Neural progenitor cell (in vitro differentiated cells): ENCODE measurements around the gene THAP10. TPM values are rescaled to one million over a fixed set of nuclear protein-coding genes. Genes with fewer than 3 reads are reported as not detected.

Source experiments
- DNase-seq: peaks from one replicate; pipeline ENCODE4 v3.0.0-alpha.2; 2016; ENCODE audit warnings: low spot score
- H2AFZ ChIP-seq: fragments of 200-600 bp; sonication (generic); replicated peaks from 2 replicates; pipeline ENCODE4 v1.6.1; 2016; ENCODE audit warnings: antibody characterized with exemption
- H3F3A ChIP-seq: fragments of 200-600 bp; sonication (generic); 2 replicates; pipeline ENCODE4 v1.6.1; 2016; ENCODE audit warnings: antibody characterized with exemption, low read depth
- H3K27ac ChIP-seq: fragments of 200-600 bp; sonication (generic); 2 replicates; pipeline ENCODE4 v1.5.1; 2016; ENCODE audit warnings: mild to moderate bottlenecking
- H3K27me3 ChIP-seq: fragments of 200-600 bp; sonication (generic); 2 replicates; pipeline ENCODE4 v1.6.1; 2016; ENCODE audit warnings: mild to moderate bottlenecking, moderate library complexity
- H3K36me3 ChIP-seq: fragments of 200-600 bp; sonication (generic); 2 replicates; pipeline ENCODE4 v1.5.1; 2016
- H3K4me1 ChIP-seq: fragments of 200-600 bp; sonication (generic); 2 replicates; pipeline ENCODE4 v1.6.1; 2016; ENCODE audit warnings: mixed run types
- H3K4me2 ChIP-seq: fragments of 200-600 bp; sonication (generic); 2 replicates; pipeline ENCODE4 v1.6.1; 2016
- H3K4me3 ChIP-seq: fragments of 200-600 bp; sonication (generic); 2 replicates; pipeline ENCODE4 v1.5.1; 2016
- H3K79me2 ChIP-seq: fragments of 200-600 bp; sonication (generic); 2 replicates; pipeline ENCODE4 v1.6.1; 2016; ENCODE audit warnings: low read depth
- H3K9ac ChIP-seq: fragments of 200-600 bp; sonication (generic); 2 replicates; pipeline ENCODE4 v1.6.1; 2016
- H3K9me3 ChIP-seq: fragments of 200-600 bp; sonication (generic); 2 replicates; pipeline ENCODE4 v1.5.1; 2016; ENCODE audit warnings: low read depth
- H4K20me1 ChIP-seq: fragments of 200-600 bp; sonication (generic); 2 replicates; pipeline ENCODE4 v1.6.1; 2016; ENCODE audit warnings: low read depth
- H3K27ac Mint-ChIP-seq: 3 replicates; pipeline ENCODE4 v1.8.0; 2021; ENCODE audit warnings: mixed read lengths
- H3K27me3 Mint-ChIP-seq: 2 replicates; pipeline ENCODE4 v1.8.0; 2022; ENCODE audit warnings: low read depth, mild to moderate bottlenecking, inconsistent platforms, moderate library complexity, mixed read lengths; ENCODE audit not compliant: insufficient read depth
- H3K36me3 Mint-ChIP-seq: 3 replicates; pipeline ENCODE4 v1.8.0; 2021; ENCODE audit warnings: mixed read lengths
- H3K4me1 Mint-ChIP-seq: 3 replicates; pipeline ENCODE4 v1.8.0; 2021; ENCODE audit warnings: mixed read lengths
- H3K4me3 Mint-ChIP-seq: 3 replicates; pipeline ENCODE4 v1.8.0; 2021; ENCODE audit warnings: mild to moderate bottlenecking, moderate library complexity, mixed read lengths
- H3K9me3 Mint-ChIP-seq: 3 replicates; pipeline ENCODE4 v1.8.0; 2020; ENCODE audit warnings: mixed read lengths
- CTCF ChIP-seq: fragments of 200-600 bp; sonication (generic); IDR thresholded peaks from 2 replicates; pipeline ENCODE4 v1.5.1; 2017; ENCODE audit warnings: antibody characterized with exemption, mild to moderate bottlenecking
- EZH2 ChIP-seq: fragments of 200-600 bp; sonication (generic); IDR thresholded peaks from 2 replicates; pipeline ENCODE4 v1.6.1; 2017; ENCODE audit warnings: antibody characterized with exemption, mild to moderate bottlenecking, moderate library complexity
- EZH2phosphoT487 ChIP-seq: fragments of 200-600 bp; sonication (generic); IDR thresholded peaks from 2 replicates; pipeline ENCODE4 v1.6.1; 2017; ENCODE audit warnings: antibody characterized with exemption
- total RNA-seq: library from RNA; depleted of rRNA; stranded (reverse); fragments of >200 nt; gene quantifications from 2 replicates; pipeline ENCODE4 v1.2.3, GENCODE V29; 2015; ENCODE audit warnings: low replicate concordance

Gene THAP10
- total RNA-seq, 1 donor from 2014 or later, result 8.0 TPM

DNA sequence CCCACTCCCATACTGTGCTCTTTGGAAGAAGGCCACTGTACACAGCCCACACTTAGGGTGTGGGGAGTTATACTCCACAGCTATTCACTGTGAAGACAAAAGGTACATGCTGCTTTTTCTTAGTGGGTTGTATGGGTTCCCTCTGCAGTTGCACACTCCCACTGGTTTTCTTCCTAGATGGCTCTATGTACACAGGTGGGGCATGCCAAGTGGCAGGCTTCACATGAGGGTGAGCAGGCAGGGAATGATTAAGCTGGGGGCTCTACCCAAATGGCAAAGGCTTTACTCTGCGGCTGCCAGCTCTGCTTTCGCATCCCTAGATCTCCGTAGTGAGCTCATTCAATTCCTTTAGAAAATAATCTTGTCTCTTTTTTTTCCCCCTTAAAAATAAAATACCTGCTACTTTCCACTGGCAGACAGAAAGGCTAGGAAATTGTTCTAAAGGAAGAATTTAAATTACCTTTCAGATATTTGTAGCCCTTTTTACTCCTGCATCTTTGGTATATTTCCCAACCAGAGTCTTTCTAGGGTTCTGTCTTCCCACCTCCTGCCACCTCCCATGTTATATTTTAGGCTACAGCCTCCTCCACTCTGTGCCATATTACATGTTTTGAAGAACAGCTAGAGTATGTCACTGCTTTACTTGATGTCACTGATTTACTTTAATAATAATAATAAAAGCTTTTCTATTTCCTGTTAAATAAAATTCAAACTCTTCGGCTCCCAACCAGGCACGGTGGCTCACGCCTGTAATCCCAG is 46.5 kb downstream of the THAP10 start:
- Histone ChIP-seq H3K4me3 (no peak overlapping the region), H3K79me2 (no peaks in the 10 kb centered on the region)
- no peaks in the 10 kb centered on the region for H3K9me3 Mint-ChIP-seq

GRCh38 chr15:70837476-70837875 is 54.8 kb downstream of the THAP10 start:
- H3F3A ChIP-seq, result no peaks in the 10 kb centered on the region
- no peaks in the 10 kb centered on the region for H3K4me1 ChIP-seq
- no peak overlapping the region for H3K4me2 ChIP-seq
- no peak for TF ChIP-seq EZH2phosphoT487
- no peak for TF ChIP-seq EZH2
- TF ChIP-seq CTCF, result no peak
- no peak overlapping the region for H3K9ac ChIP-seq
- no peak overlapping the region for H2AFZ ChIP-seq
- no peaks in the 10 kb centered on the region for H3K9me3 Mint-ChIP-seq
- DNase-seq, result no peak
- peaks cover 2% of the 10 kb centered on the region for H3K27me3 Mint-ChIP-seq
- H3K27me3 ChIP-seq, result no peaks in the 10 kb centered on the region
- H3K36me3 Mint-ChIP-seq, result peaks cover 20% of the 10 kb centered on the region
- no peak overlapping the region for H3K4me3 ChIP-seq
- H3K27ac Mint-ChIP-seq, result no peak overlapping the region
- H3K4me3 Mint-ChIP-seq, result no peak overlapping the region
- no peaks in the 10 kb centered on the region for H3K79me2 ChIP-seq
- no peaks in the 10 kb centered on the region for H4K20me1 ChIP-seq
- H3K9me3 ChIP-seq, result no peaks in the 10 kb centered on the region
- H3K4me1 Mint-ChIP-seq, result no peaks in the 10 kb centered on the region
- peaks cover 3% of the 10 kb centered on the region for H3K36me3 ChIP-seq
- H3K27ac ChIP-seq, result no peak overlapping the region

More for the DNA sequence above, 46.5 kb downstream of the THAP10 start:
- Histone ChIP-seq H3F3A (no peaks in the 10 kb centered on the region), H3K36me3 (no peaks in the 10 kb centered on the region), H3K9me3 (no peaks in the 10 kb centered on the region), H3K27ac (no peak overlapping the region), H3K4me1 (no peaks in the 10 kb centered on the region), H3K9ac (no peak overlapping the region), H4K20me1 (no peaks in the 10 kb centered on the region), H2AFZ (no peak overlapping the region), H3K4me2 (no peak overlapping the region), H3K27me3 (no peaks in the 10 kb centered on the region)
- Mint-ChIP-seq H3K27ac (no peak overlapping the region), H3K4me3 (no peak overlapping the region), H3K4me1 (no peaks in the 10 kb centered on the region), H3K27me3 (no peaks in the 10 kb centered on the region), H3K36me3 (peaks cover 7% of the 10 kb centered on the region)
- DNase-seq, result no peak
- no peak for TF ChIP-seq EZH2phosphoT487
- no peak for TF ChIP-seq EZH2
- no peak for TF ChIP-seq CTCF

DNA sequence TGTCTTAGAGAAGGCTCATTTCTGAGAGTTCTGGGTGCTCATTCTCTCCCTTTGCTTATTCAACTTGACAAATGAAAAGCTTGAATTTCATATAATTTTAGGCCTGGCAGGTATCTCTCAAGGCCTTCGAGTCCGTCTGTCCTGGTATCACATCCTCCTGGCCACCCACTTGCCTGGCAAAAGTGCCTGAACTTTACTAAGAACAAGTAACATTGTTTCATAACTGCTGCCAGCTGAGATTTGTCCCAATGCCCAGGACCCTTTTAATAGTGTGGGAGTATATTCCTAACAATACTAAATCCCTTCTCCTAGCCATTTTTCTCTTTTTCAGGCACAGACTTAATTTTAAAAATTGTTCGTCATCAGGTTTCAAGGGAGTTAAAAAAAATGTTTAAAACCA is 56.4 kb downstream of the THAP10 start:
- Mint-ChIP-seq H3K4me1 (no peaks in the 10 kb centered on the region), H3K27ac (no peak overlapping the region)
- H3F3A ChIP-seq, result no peaks in the 10 kb centered on the region

More for the DNA sequence above, 56.4 kb downstream of the THAP10 start:
- no peak overlapping the region for H3K4me3 ChIP-seq
- Mint-ChIP-seq H3K27me3 (peaks cover 2% of the 10 kb centered on the region), H3K36me3 (peaks cover 31% of the 10 kb centered on the region), H3K4me3 (no peak overlapping the region), H3K9me3 (no peaks in the 10 kb centered on the region)
- H2AFZ ChIP-seq, result no peak overlapping the region
- no peak overlapping the region for H3K4me2 ChIP-seq
- H3K4me1 ChIP-seq, result no peaks in the 10 kb centered on the region
- H3K79me2 ChIP-seq, result no peaks in the 10 kb centered on the region
- TF ChIP-seq EZH2phosphoT487 (no peak), CTCF (no peak), EZH2 (no peak)
- peaks cover 3% of the 10 kb centered on the region for H3K36me3 ChIP-seq
- no peak overlapping the region for H3K27ac ChIP-seq
- no peaks in the 10 kb centered on the region for H4K20me1 ChIP-seq
- no peaks in the 10 kb centered on the region for H3K9me3 ChIP-seq
- no peaks in the 10 kb centered on the region for H3K27me3 ChIP-seq
- no peak overlapping the region for H3K9ac ChIP-seq
- no peak for DNase-seq
